DND-41 (cell line): ENCODE results near the gene POLR2E.
A peak's percentile ranks its signal among the peaks of the same experiment; 100 is the strongest.

Experiments
- ATAC-seq: fragments of 200-7000 bp; cut with Tn5 transposase; 3 replicates; pipeline ENCODE4 v1.9.1; 2021; ENCODE audit warnings: low read depth; ENCODE audit not compliant: insufficient read depth
- DNase-seq: peaks from one replicate; pipeline ENCODE4 v3.0.0-alpha.2; 2020
- H2AFZ ChIP-seq: 2 replicates; pipeline ENCODE4 v1.6.0; 2012; ENCODE audit warnings: low read depth, low read length
- H3K27ac ChIP-seq: 2 replicates; pipeline ENCODE4 v1.5.1; 2012; ENCODE audit warnings: low read length, inconsistent platforms
- H3K27me3 ChIP-seq: fragments of 200-600 bp; sonication (generic); 2 replicates; pipeline ENCODE4 v1.6.0; 2012; ENCODE audit warnings: low read length, mild to moderate bottlenecking, inconsistent platforms; ENCODE audit not compliant: insufficient read depth, poor library complexity
- H3K36me3 ChIP-seq: 2 replicates; pipeline ENCODE4 v1.5.1; 2012; ENCODE audit warnings: low read length, inconsistent platforms; ENCODE audit not compliant: insufficient read depth
- H3K4me1 ChIP-seq: 2 replicates; pipeline ENCODE4 v1.5.1; 2012; ENCODE audit warnings: mild to moderate bottlenecking, low read length; ENCODE audit not compliant: insufficient read depth
- H3K4me2 ChIP-seq: 2 replicates; pipeline ENCODE4 v1.6.0; 2012; ENCODE audit warnings: mild to moderate bottlenecking, moderate library complexity, low read length, inconsistent platforms; ENCODE audit not compliant: insufficient read depth
- H3K4me3 ChIP-seq, 2 experiments: fragments of 200-600 bp in 1 of 2; shearing (Covaris generic) in 1 of 2; 2 replicates each; pipeline ENCODE4 v1.5.1; 2012 to 2016; ENCODE audit warnings: inconsistent platforms in 2 of 2, low read length in 2 of 2, mild to moderate bottlenecking in 2 of 2, low read depth in 1 of 2, moderate library complexity in 1 of 2
- H3K79me2 ChIP-seq: 2 replicates; pipeline ENCODE4 v1.6.0; 2012; ENCODE audit warnings: low read length, inconsistent platforms; ENCODE audit not compliant: insufficient read depth
- H3K9ac ChIP-seq: 2 replicates; pipeline ENCODE4 v1.6.0; 2012; ENCODE audit warnings: low read depth, mild to moderate bottlenecking, inconsistent platforms, low read length, moderate library complexity
- H3K9me3 ChIP-seq: 2 replicates; pipeline ENCODE4 v1.5.1; 2012; ENCODE audit warnings: low read length, moderate library complexity, mild to moderate bottlenecking, inconsistent platforms; ENCODE audit not compliant: insufficient read depth, severe bottlenecking
- H4K20me1 ChIP-seq: 2 replicates; pipeline ENCODE4 v1.6.0; 2012; ENCODE audit warnings: low read length; ENCODE audit not compliant: insufficient read depth
- EZH2 ChIP-seq: IDR thresholded peaks from 3 replicates; pipeline ENCODE4 v1.6.1; 2012; ENCODE audit warnings: borderline replicate concordance, low read depth, mild to moderate bottlenecking, moderate library complexity, low read length, inconsistent platforms; ENCODE audit not compliant: severe bottlenecking
- TF ChIP-seq, protein P1 (sequence below): IDR thresholded peaks from 2 replicates; pipeline ENCODE4 v1.5.1; 2012; ENCODE audit warnings: borderline replicate concordance, low read length, moderate library complexity, mild to moderate bottlenecking; ENCODE audit not compliant: poor library complexity, severe bottlenecking; ENCODE audit errors: extremely low read depth

The POLR2E gene

DNA sequence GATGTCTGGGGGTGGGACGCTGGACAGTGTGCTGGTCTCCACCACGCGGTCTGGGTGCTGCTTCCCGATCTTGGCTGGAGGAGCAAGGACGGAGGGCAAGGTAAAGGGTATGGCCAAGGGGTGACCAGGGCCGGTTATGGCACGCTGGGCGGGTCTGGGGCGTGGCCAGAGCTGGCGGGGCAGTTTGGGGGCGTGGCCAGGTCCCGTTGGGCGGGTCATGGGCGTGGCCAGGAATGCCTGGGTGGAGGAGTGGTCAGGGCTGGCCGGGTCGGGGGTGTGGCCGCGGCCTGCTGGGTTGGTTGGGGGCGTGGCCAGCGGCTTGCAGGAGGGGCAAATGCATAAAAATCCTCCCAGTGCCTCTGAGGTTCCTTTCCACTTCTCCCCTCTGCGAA is 27.8 kb upstream of the POLR2E start:
- peak; percentile 24 for DNase-seq
- Histone ChIP-seq H3K4me2 (no peak overlapping the region), H3K9ac (no peak overlapping the region), H4K20me1 (peaks cover 7% of the 10 kb centered on the region; the same call in 1 of the 2 replicates), H2AFZ (no peak overlapping the region), H3K9me3 (no peaks in the 10 kb centered on the region), H3K27ac (no peak overlapping the region), H3K4me3 (no peak overlapping the region), H3K4me1 (no peaks in the 10 kb centered on the region), H3K79me2 (no peaks in the 10 kb centered on the region), H3K36me3 (peaks cover 76% of the 10 kb centered on the region), H3K27me3 (no peaks in the 10 kb centered on the region)
- no peak for ATAC-seq
- TF ChIP-seq EZH2 = no peak
- TF ChIP-seq, protein P1, sequence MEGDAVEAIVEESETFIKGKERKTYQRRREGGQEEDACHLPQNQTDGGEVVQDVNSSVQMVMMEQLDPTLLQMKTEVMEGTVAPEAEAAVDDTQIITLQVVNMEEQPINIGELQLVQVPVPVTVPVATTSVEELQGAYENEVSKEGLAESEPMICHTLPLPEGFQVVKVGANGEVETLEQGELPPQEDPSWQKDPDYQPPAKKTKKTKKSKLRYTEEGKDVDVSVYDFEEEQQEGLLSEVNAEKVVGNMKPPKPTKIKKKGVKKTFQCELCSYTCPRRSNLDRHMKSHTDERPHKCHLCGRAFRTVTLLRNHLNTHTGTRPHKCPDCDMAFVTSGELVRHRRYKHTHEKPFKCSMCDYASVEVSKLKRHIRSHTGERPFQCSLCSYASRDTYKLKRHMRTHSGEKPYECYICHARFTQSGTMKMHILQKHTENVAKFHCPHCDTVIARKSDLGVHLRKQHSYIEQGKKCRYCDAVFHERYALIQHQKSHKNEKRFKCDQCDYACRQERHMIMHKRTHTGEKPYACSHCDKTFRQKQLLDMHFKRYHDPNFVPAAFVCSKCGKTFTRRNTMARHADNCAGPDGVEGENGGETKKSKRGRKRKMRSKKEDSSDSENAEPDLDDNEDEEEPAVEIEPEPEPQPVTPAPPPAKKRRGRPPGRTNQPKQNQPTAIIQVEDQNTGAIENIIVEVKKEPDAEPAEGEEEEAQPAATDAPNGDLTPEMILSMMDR = no peak

DNA sequence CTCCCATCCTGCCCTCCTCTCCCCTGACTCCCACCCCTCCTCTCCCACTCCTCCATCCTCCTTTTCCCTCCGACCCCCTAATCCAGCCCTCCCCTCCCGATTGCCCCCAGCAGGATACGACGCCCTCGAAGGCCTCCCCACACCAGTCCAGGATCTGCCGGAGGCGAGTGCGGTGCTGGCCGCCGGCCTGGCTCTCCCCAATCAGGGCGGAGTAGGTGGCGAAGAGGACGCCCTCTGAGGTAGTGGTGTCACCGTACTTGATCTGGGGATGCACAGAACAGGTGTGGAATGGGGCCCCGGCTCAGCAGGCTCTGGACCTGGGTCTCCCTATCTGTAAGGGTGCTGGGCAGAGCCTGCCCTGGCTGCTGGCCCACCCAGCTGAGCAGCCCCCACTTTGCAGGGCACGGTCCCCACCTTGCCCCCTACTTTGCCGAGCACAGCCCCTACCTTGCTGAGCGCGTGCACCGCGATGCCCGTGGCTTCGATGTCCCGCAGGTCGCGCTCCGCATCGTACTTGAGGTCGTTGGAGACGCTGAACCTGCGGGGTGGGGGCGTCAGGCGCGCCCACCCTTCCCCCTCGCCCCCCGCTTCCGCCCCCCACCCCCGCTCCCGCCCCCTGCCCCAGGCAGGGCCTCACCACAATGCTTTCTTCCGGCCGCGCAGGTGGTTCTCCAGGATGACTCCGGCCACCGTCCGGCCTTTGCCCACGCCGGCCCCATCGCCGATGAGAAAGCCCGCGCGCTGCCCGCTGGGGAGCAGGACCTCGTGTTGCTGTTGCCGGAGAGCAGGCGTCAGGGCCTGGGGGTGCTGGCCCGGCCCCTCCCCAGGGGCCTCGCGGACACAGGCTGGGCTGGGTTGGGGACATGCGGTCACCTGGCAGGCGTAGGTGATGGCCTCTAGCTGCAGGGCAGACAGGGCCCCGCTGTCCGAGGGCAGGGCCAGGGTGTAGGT is 27.1 kb upstream of the POLR2E start:
- H3K4me2 ChIP-seq = no peak overlapping the region
- H4K20me1 ChIP-seq = peaks cover 7% of the 10 kb centered on the region; the same call in 1 of the 2 replicates
- H3K27me3 ChIP-seq = no peaks in the 10 kb centered on the region
- H3K27ac ChIP-seq = no peak overlapping the region
- ATAC-seq (no peak), DNase-seq (no peak)
- H3K9ac ChIP-seq = no peak overlapping the region
- H3K79me2 ChIP-seq = no peaks in the 10 kb centered on the region
- H3K36me3 ChIP-seq = peaks cover 77% of the 10 kb centered on the region
- H3K4me3 ChIP-seq = no peak overlapping the region
- TF ChIP-seq, protein P1 = no peak
- no peak for TF ChIP-seq EZH2
- no peaks in the 10 kb centered on the region for H3K4me1 ChIP-seq
- no peaks in the 10 kb centered on the region for H3K9me3 ChIP-seq
- H2AFZ ChIP-seq = no peak overlapping the region

DNA sequence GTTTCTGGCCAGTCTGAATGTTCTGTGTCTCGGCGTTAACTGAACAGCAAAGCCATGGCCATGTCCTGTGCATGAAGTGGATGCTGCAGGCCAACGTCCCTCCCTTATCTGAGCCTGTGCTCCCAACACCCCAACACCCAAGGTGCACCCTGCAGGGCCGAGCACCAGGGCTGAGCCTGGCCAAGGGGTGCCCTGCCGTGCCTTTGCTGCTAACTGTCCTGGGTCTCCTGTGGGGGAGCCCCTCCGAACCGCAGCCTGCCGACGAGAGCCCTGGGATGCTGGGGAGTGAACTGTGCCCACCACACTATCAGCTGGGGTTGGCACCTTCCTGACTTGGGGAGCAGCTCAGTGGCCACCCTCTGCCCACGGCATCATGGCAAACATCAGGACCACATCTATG is 26.2 kb upstream of the POLR2E start:
- ATAC-seq (no peak), DNase-seq (no peak)
- Histone ChIP-seq H3K4me1 (no peaks in the 10 kb centered on the region), H4K20me1 (peaks cover 7% of the 10 kb centered on the region; the same call in 1 of the 2 replicates), H3K79me2 (no peaks in the 10 kb centered on the region), H2AFZ (no peak overlapping the region), H3K4me3 (no peak overlapping the region), H3K9me3 (no peaks in the 10 kb centered on the region), H3K27me3 (no peaks in the 10 kb centered on the region), H3K4me2 (no peak overlapping the region), H3K36me3 (peaks cover 77% of the 10 kb centered on the region), H3K27ac (no peak overlapping the region), H3K9ac (no peak overlapping the region)
- TF ChIP-seq EZH2 = no peak
- TF ChIP-seq, protein P1 = no peak
